Measurements from ENCODE around the gene LRMDA.

Gene LRMDA

GRCh38 chr10:76357726-76358415 is 926.4 kb downstream of the LRMDA start:
- H3K27ac ChIP-seq (ENCODE audit: low read depth, low read length) = no peak overlapping the region
- H3K4me1 ChIP-seq (ENCODE audit: control insufficient read depth, insufficient read depth, low read length) = no peaks in the 10 kb centered on the region
- H3K27me3 ChIP-seq (ENCODE audit: control insufficient read depth, insufficient read depth, low read length) = no peaks in the 10 kb centered on the region
- no peaks in the 10 kb centered on the region for H3K9me3 ChIP-seq (ENCODE audit: control insufficient read depth, insufficient read depth, low read depth, low read length)
- H3K36me3 ChIP-seq (ENCODE audit: control insufficient read depth, insufficient read depth, low read length) = no peaks in the 10 kb centered on the region
- no peak overlapping the region for H3K4me3 ChIP-seq (ENCODE audit: low read depth, low read length)
- no peak overlapping the region for H3K9ac ChIP-seq (ENCODE audit: low read length)

GRCh38 chr10:76358743-76359395 is 927.4 kb downstream of the LRMDA start:
- Histone ChIP-seq H3K9me3 (ENCODE audit: control insufficient read depth, insufficient read depth, low read depth, low read length) (no peaks in the 10 kb centered on the region), H3K4me1 (ENCODE audit: control insufficient read depth, insufficient read depth, low read length) (peaks cover 6% of the 10 kb centered on the region; the same call in 1 of the 2 replicates), H3K9ac (ENCODE audit: low read length) (no peak overlapping the region), H3K4me3 (ENCODE audit: low read depth, low read length) (no peak overlapping the region), H3K27ac (ENCODE audit: low read depth, low read length) (no peak overlapping the region), H3K36me3 (ENCODE audit: control insufficient read depth, insufficient read depth, low read length) (no peaks in the 10 kb centered on the region), H3K27me3 (ENCODE audit: control insufficient read depth, insufficient read depth, low read length) (no peaks in the 10 kb centered on the region)

GRCh38 chr10:76375761-76376160 is 944.3 kb downstream of the LRMDA start:
- no peaks in the 10 kb centered on the region for H3K4me1 ChIP-seq (ENCODE audit: control insufficient read depth, insufficient read depth, low read length)
- no peak overlapping the region for H3K27ac ChIP-seq (ENCODE audit: low read depth, low read length)
- no peak overlapping the region for H3K9ac ChIP-seq (ENCODE audit: low read length)
- H3K36me3 ChIP-seq (ENCODE audit: control insufficient read depth, insufficient read depth, low read length) = no peaks in the 10 kb centered on the region
- no peaks in the 10 kb centered on the region for H3K27me3 ChIP-seq (ENCODE audit: control insufficient read depth, insufficient read depth, low read length)
- no peaks in the 10 kb centered on the region for H3K9me3 ChIP-seq (ENCODE audit: control insufficient read depth, insufficient read depth, low read depth, low read length)
- H3K4me3 ChIP-seq (ENCODE audit: low read depth, low read length) = no peak overlapping the region

GRCh38 chr10:76382381-76382851 is 951.0 kb downstream of the LRMDA start:
- Histone ChIP-seq H3K9ac (ENCODE audit: low read length) (no peak overlapping the region), H3K36me3 (ENCODE audit: control insufficient read depth, insufficient read depth, low read length) (no peaks in the 10 kb centered on the region), H3K27me3 (ENCODE audit: control insufficient read depth, insufficient read depth, low read length) (no peaks in the 10 kb centered on the region), H3K4me1 (ENCODE audit: control insufficient read depth, insufficient read depth, low read length) (no peaks in the 10 kb centered on the region), H3K27ac (ENCODE audit: low read depth, low read length) (no peak overlapping the region), H3K4me3 (ENCODE audit: low read depth, low read length) (no peak overlapping the region), H3K9me3 (ENCODE audit: control insufficient read depth, insufficient read depth, low read depth, low read length) (no peaks in the 10 kb centered on the region)

GRCh38 chr10:76388321-76389023 is 957.0 kb downstream of the LRMDA start:
- Histone ChIP-seq H3K9ac (ENCODE audit: low read length) (no peak overlapping the region), H3K4me3 (ENCODE audit: low read depth, low read length) (no peak overlapping the region), H3K36me3 (ENCODE audit: control insufficient read depth, insufficient read depth, low read length) (no peaks in the 10 kb centered on the region), H3K4me1 (ENCODE audit: control insufficient read depth, insufficient read depth, low read length) (no peaks in the 10 kb centered on the region), H3K9me3 (ENCODE audit: control insufficient read depth, insufficient read depth, low read depth, low read length) (no peaks in the 10 kb centered on the region), H3K27me3 (ENCODE audit: control insufficient read depth, insufficient read depth, low read length) (no peaks in the 10 kb centered on the region), H3K27ac (ENCODE audit: low read depth, low read length) (no peak overlapping the region)

GRCh38 chr10:76393875-76394706 is 962.7 kb downstream of the LRMDA start:
- no peaks in the 10 kb centered on the region; the same call in 1 of the 2 replicates for H3K4me1 ChIP-seq (ENCODE audit: control insufficient read depth, insufficient read depth, low read length)
- H3K27me3 ChIP-seq (ENCODE audit: control insufficient read depth, insufficient read depth, low read length) = no peaks in the 10 kb centered on the region
- H3K9me3 ChIP-seq (ENCODE audit: control insufficient read depth, insufficient read depth, low read depth, low read length) = no peaks in the 10 kb centered on the region
- H3K27ac ChIP-seq (ENCODE audit: low read depth, low read length) = no peak overlapping the region
- no peak overlapping the region for H3K9ac ChIP-seq (ENCODE audit: low read length)
- no peaks in the 10 kb centered on the region for H3K36me3 ChIP-seq (ENCODE audit: control insufficient read depth, insufficient read depth, low read length)
- H3K4me3 ChIP-seq (ENCODE audit: low read depth, low read length) = no peak overlapping the region

GRCh38 chr10:76394707-76395042 is 963.3 kb downstream of the LRMDA start:
- Histone ChIP-seq H3K27ac (ENCODE audit: low read depth, low read length) (no peak overlapping the region), H3K4me1 (ENCODE audit: control insufficient read depth, insufficient read depth, low read length) (no peaks in the 10 kb centered on the region; the same call in 1 of the 2 replicates), H3K9me3 (ENCODE audit: control insufficient read depth, insufficient read depth, low read depth, low read length) (no peaks in the 10 kb centered on the region), H3K36me3 (ENCODE audit: control insufficient read depth, insufficient read depth, low read length) (no peaks in the 10 kb centered on the region), H3K4me3 (ENCODE audit: low read depth, low read length) (no peak overlapping the region), H3K9ac (ENCODE audit: low read length) (no peak overlapping the region), H3K27me3 (ENCODE audit: control insufficient read depth, insufficient read depth, low read length) (no peaks in the 10 kb centered on the region)

GRCh38 chr10:76395251-76395650 is 963.8 kb downstream of the LRMDA start:
- Histone ChIP-seq H3K36me3 (ENCODE audit: control insufficient read depth, insufficient read depth, low read length) (no peaks in the 10 kb centered on the region), H3K27ac (ENCODE audit: low read depth, low read length) (no peak overlapping the region), H3K4me1 (ENCODE audit: control insufficient read depth, insufficient read depth, low read length) (no peaks in the 10 kb centered on the region; the same call in 1 of the 2 replicates)

GRCh38 chr10:76396134-76396533 is 964.7 kb downstream of the LRMDA start:
- Histone ChIP-seq H3K9me3 (ENCODE audit: control insufficient read depth, insufficient read depth, low read depth, low read length) (0 out of 2 replicates have a peak, but pooled peaks cover 2% of the 10 kb centered on the region), H3K4me3 (ENCODE audit: low read depth, low read length) (no peak overlapping the region), H3K4me1 (ENCODE audit: control insufficient read depth, insufficient read depth, low read length) (no peaks in the 10 kb centered on the region; the same call in 1 of the 2 replicates), H3K9ac (ENCODE audit: low read length) (no peak overlapping the region), H3K27ac (ENCODE audit: low read depth, low read length) (no peak overlapping the region), H3K27me3 (ENCODE audit: control insufficient read depth, insufficient read depth, low read length) (no peaks in the 10 kb centered on the region), H3K36me3 (ENCODE audit: control insufficient read depth, insufficient read depth, low read length) (no peaks in the 10 kb centered on the region)

More at GRCh38 chr10:76395251-76395650, 963.8 kb downstream of the LRMDA start:
- Histone ChIP-seq H3K4me3 (ENCODE audit: low read depth, low read length) (no peak overlapping the region), H3K27me3 (ENCODE audit: control insufficient read depth, insufficient read depth, low read length) (no peaks in the 10 kb centered on the region), H3K9me3 (ENCODE audit: control insufficient read depth, insufficient read depth, low read depth, low read length) (0 out of 2 replicates have a peak, but pooled peaks cover 2% of the 10 kb centered on the region), H3K9ac (ENCODE audit: low read length) (no peak overlapping the region)

- no peaks in the 10 kb centered on the region; the same call in 1 of the 2 replicates for H3K4me1 ChIP-seq (ENCODE audit: control insufficient read depth, insufficient read depth, low read length)
- no peak overlapping the region for H3K4me3 ChIP-seq (ENCODE audit: low read depth, low read length)
- H3K27me3 ChIP-seq (ENCODE audit: control insufficient read depth, insufficient read depth, low read length) = no peaks in the 10 kb centered on the region
- 0 out of 2 replicates have a peak, but pooled peaks cover 2% of the 10 kb centered on the region for H3K9me3 ChIP-seq (ENCODE audit: control insufficient read depth, insufficient read depth, low read depth, low read length)
- no peak overlapping the region for H3K9ac ChIP-seq (ENCODE audit: low read length)
- H3K36me3 ChIP-seq (ENCODE audit: control insufficient read depth, insufficient read depth, low read length) = no peaks in the 10 kb centered on the region
- no peak overlapping the region for H3K27ac ChIP-seq (ENCODE audit: low read depth, low read length)
These were observed 966.0 kb downstream of the LRMDA start for GRCh38 chr10:76397181-76398042.

Data from HUES6 (cell line).